Stimulated activated CD4-positive, alpha-beta T cell treated with anti-CD3 and anti-CD28 coated beads, Interleukin-15, amount 100 ng/mL, for 24 hours (primary cell): ENCODE data around the gene NUCKS1.

Source experiments
- DNase-seq: peaks from one replicate; pipeline ENCODE4 v3.0.0-alpha.2; 2020

Gene NUCKS1

GRCh38 chr1:205769641-205770365, 19.8 kb upstream of the NUCKS1 start:
- no peak for DNase-seq

DNA sequence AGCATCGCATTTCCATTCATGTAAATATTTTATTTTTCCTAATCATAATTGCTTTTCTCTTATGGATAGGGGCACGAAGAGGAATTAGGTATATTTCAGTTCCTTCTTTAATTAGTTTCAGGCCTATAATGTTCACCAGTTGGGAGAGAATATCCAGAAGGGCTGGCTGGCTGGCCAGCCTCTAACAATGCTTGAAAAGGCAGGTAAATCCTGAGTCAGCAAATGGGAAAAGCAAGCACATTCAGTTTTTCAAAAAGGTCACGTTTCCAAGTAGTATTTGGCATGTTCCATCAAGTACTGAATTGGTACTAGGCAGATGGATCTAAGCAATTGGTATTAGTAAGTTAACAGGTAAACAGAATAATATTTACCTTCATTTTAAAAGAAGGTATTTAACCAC, 17.3 kb upstream of the NUCKS1 start:
- DNase-seq, result no peak

DNA sequence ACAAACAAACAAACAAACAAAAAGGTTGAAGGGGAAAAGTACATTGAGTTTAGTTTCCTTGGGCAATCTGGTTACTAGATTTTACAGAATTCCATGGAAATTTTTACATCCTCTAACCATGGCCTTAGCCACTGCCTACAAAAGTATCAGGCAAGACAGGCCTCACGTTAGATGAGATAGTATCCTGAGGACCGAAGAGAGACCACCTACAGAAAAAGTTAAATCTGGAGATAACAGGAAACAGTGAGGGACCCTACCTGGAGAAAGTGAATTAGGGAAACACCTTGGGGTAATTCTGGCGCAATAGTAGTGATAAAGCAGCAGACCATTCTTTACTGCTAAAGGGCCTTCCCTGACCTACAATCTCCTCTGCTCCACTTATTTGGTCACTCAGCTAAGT, 16.6 kb upstream of the NUCKS1 start:
- DNase-seq, result no peak

DNA sequence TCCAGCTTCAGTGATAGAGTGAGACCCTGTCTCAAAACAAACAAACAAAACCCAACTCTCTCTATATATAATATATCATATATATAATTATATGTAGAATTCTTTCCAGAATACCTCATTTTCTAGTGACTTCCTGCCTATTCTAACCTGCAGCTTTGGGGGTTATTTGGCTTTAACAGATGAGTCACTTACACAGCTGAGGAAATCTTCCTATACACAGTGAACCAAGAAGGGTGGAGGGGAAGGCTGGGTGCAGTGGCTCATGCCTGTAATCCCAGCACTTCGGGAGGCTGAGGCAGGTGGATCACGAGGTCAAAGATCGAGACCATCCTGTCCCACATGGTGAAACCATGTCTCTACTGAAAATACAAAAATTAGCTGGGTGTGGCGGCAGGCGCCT, 16.1 kb upstream of the NUCKS1 start:
- no peak for DNase-seq

DNA sequence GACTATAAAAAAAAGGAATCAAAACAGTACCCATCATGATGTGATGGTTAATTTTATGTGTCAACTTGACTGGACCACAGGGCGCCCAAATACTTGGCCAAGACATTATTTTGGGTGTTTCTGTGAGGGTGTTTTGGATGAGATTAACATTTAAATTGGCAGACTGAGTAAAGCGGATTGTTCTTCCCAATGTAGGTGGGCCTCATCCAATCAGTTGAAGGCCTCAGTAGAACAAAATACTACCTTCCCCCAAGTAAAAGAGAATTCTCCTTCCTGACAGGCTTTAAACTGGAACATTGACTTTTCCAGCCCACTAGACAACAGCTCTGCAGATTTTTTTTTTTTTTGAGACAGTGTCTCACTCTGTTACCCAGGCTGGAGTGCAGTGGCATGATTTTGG, 14.6 kb upstream of the NUCKS1 start:
- no peak for DNase-seq

- no peak for DNase-seq
These were observed 14.0 kb upstream of the NUCKS1 start for GRCh38 chr1:205763980-205764379.

GRCh38 chr1:205760606-205761005, 10.6 kb upstream of the NUCKS1 start:
- no peak for DNase-seq

DNA sequence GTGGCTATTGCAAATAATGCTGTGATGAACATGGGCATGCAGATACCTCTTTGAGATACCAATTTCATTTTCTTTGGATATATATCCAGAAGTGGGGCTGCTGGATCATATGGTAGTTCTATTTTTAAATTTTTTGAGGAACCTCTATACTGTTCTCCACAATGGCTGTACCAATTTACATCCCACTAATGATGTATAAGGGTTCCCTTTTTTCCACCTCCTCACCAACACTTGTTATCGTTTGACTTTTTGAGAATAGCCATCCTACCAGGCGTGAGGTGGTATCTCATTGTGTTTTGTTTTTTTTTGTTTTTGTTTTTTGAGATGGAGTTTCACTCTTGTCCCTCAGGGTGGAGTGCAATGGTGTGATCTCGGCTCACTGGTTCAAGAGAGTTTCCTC, 6.6 kb upstream of the NUCKS1 start:
- no peak for DNase-seq

GRCh38 chr1:205754857-205755256, 4.9 kb upstream of the NUCKS1 start:
- DNase-seq, result no peak

DNA sequence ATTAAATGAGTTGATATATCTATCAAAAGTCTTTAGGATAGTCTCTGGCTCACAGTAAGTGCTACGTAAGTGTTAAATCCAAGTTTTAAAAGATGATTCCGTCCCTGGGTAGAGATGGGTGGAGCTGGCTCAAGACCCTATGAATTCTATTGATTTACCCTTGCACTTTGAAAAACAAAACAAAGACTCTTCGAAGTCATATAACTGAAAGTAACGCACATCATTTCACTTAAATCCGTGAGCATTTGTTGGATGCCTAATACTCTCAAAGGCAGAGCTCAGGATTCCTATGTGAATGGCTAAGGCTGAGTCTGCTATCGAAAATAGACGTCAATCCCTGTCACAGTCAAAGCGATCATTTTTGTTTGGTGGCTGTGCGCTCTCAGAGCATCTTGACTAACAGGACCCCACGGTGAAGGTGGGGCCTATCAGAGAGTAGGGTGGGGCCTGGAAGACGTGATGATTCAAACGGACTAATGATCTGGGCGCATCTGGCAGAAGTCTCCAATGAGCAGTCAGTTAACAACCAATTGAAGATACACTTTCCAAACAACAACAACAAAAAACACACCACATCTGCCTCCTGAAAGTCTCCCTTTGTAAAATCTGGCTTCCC, 1.2 kb upstream of the NUCKS1 start:
- no peak for DNase-seq

GRCh38 chr1:205749234-205750137, 496 bp downstream of the NUCKS1 start:
- DNase-seq, result peak; percentile 98

DNA sequence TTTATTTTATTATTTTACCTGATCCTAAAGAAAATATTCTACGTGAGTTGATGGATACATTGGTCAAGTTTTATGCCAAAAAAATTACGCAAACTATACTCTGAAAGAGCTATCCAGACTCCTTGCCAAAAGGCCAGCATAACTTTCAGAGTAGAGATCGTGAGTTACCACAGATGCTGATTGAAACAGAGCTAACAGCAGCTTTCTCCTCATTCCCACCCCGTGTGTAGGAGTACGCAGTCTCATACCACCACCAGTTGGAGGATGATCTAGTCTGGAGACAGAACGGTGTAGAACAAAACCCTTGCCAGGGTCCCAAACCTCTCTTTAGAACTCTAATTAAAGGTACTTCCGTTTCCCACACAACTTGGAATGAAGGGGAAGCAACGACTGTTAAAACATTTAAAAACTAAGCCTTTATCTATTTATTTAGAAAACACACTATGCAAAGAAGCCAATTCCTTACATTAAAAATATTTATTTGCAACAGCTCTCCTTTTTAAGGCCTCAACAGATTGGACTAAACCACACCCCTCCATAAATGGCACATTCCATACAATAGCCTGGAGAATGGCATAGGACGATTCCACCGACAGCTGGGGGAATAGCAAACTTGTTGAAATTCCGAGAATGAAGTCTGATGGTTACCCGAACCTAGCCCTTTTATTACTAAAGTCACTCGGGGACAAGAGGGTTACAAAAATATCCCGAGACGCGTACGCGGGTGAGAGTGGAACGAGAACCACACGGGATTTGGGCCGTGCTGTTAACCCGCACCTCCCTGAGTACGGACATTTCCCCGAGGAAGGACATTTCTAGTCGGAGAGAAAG, 1.4 kb downstream of the NUCKS1 start:
- peak; percentile 55 for DNase-seq

- no peak for DNase-seq
These were observed 3.1 kb downstream of the NUCKS1 start for GRCh38 chr1:205746757-205747412.

- no peak for DNase-seq
These were observed 5.6 kb downstream of the NUCKS1 start for GRCh38 chr1:205744403-205744802.

DNA sequence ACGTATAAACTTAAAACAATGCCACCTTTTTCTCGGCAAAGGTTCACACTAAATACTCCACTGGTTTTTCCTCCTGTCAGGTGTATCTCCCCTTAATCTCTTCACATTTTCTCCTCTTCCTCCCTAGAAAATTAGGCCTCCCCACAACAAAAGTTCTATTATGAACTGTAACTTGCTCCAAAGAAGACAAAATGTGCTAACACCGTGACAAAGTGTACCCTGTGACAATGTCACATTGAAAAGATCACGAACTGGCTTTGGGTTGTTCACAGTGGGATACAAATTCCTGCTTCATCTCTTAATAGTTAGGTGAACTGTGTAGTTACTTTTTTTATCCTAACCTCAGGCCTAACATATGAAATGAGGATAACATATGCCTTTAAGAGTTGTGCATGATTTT, 6.0 kb downstream of the NUCKS1 start:
- DNase-seq, result no peak

- DNase-seq, result no peak
These were observed 8.3 kb downstream of the NUCKS1 start for GRCh38 chr1:205741681-205742080.

DNA sequence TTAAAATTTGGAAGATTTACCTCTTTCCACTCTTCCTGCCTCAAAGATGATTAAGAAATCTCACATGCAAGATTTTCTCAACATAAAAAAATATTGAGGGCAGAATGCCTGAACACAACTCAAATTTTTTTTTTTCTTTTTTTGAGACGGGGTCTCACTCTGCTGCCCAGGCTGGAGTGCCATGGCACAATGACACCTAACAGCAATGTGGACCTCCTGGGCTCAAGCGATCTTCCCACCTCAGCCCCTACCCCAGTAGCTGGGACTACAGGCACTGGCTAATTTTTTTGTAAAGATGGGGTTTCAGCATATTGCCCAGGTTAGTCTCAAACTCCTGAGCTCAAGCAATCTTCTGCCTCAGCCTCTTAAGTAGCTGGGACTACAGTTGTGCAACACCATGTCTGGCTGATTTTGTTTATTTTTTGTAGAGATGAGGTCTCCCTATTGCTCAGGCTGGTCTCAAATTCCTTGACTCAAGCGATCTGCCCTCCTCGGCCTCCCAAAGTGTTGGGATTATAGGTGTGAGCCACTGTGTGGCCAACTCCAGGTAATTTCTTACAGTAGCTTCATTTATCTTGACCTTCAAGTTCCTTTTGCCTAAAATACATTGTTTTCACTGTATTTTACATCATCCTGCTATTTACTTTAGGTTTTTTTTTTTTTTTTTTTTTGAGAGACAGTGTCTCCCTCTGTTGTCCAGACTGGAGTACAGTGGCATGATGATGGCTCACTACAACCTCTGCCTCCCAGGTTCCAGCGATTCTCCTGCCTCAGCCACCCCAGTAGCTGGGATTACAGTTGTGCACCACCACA, 10.4 kb downstream of the NUCKS1 start:
- DNase-seq, result no peak

GRCh38 chr1:205735218-205735617, 14.8 kb downstream of the NUCKS1 start:
- DNase-seq, result no peak

DNA sequence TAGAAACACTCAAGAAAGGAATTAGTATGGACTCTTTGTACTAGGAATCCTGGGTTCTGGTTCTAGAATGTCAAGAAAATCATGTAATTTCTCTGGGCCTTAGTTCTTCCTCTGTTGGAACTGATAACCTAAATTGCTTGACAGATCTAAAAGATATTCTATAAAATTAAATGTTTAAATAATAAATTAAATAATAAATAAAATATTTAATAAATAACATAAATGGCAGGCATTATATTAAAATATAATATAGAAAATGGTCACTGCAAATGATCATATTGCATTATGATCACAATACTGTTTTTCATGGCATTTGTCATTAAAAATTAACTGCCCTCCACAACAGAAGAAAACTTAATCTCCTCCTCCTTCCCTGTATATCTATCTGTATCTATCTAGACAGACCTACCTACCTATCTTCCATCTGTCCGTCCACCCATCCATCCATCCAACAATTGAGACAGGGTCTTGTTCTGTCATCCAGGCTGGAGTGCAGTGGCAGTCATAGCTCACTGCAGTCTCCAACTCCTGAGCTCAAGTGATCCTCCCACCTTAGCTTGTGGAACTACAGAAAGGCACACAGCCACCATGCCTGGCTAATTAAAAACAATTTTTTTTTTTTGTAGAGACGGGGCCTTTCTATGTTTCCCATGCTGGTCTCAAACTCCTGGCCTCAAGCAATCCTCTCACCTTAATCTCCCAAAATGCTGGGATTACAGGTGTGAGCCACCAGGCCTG, 16.4 kb downstream of the NUCKS1 start:
- no peak for DNase-seq

DNA sequence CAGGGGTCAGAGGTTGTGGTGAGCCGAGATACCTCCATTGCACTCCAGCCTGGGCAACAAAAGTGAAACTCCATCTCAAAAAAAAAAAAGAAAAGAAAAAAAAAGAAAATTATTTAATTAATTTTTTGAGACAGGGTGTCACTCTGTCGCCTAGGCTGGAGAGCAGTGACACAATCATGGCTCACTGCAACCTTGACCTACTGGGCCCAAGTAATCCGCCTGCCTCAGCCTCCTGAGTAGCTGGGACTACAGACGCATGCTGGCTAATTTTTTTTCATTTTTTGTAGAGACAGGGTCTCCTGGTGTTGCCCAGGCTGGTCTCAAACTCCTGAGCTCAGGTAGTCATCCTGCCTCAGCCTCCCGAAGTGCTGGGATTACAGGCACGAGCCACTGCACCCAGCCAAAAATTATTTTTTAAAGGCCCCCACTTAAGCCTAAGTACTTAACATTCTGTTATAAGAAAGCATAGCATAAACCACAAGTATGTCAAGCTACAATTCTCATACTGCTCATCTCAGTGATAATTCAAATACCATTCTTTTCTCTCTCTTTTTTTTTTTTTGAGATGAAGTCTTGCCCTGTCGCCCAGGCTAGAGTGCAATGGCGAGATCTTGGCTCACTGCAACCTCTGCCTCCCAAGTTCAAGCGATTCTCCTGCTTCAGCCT, 19.9 kb downstream of the NUCKS1 start:
- DNase-seq, result no peak
